HUES6 (cell line): ENCODE measurements around the gene WHRN.

Experiments
- H3K27ac ChIP-seq: 2 replicates; pipeline ENCODE4 v1.7.0; 2013; ENCODE audit warnings: low read depth, mild to moderate bottlenecking, low read length, inconsistent platforms
- H3K27me3 ChIP-seq: 2 replicates; pipeline ENCODE4 v1.6.1; 2013; ENCODE audit warnings: low read length; ENCODE audit not compliant: control insufficient read depth, insufficient read depth
- H3K36me3 ChIP-seq: 2 replicates; pipeline ENCODE4 v1.6.1; 2013; ENCODE audit warnings: low read length; ENCODE audit not compliant: control insufficient read depth, insufficient read depth
- H3K4me1 ChIP-seq: 2 replicates; pipeline ENCODE4 v1.6.1; 2013; ENCODE audit warnings: low read length; ENCODE audit not compliant: control insufficient read depth, insufficient read depth
- H3K4me3 ChIP-seq: 2 replicates; pipeline ENCODE4 v1.5.1; 2013; ENCODE audit warnings: low read depth, low read length
- H3K9ac ChIP-seq: one replicate; pipeline ENCODE4 v1.6.1; 2013; ENCODE audit warnings: mild to moderate bottlenecking, low read length
- H3K9me3 ChIP-seq: 2 replicates; pipeline ENCODE4 v1.6.1; 2013; ENCODE audit warnings: low read depth, low read length; ENCODE audit not compliant: control insufficient read depth, insufficient read depth

The WHRN gene

GRCh38 chr9:114505187-114506081 lies at the start of gene WHRN:
Gene WHRN (minus strand): TSS chr9:114505473. CDS start chr9:114504801, 672 bp downstream.
- Histone ChIP-seq H3K4me1 (peaks cover 41% of the 10 kb centered on the region), H3K9ac (peak within 1 kb of the TSS; percentile 59), H3K27ac (no peak within 1 kb of the TSS), H3K36me3 (no peaks in the 10 kb centered on the region), H3K9me3 (no peaks in the 10 kb centered on the region), H3K27me3 (peaks cover 23% of the 10 kb centered on the region), H3K4me3 (peak within 1 kb of the TSS; percentile 67)

GRCh38 chr9:114553202-114553601 lies 47.9 kb upstream of the WHRN start:
- Histone ChIP-seq H3K9ac (no peak overlapping the region), H3K4me1 (peaks cover 2% of the 10 kb centered on the region; the same call in 1 of the 2 replicates), H3K36me3 (no peaks in the 10 kb centered on the region), H3K4me3 (no peak overlapping the region), H3K27me3 (no peaks in the 10 kb centered on the region), H3K9me3 (0 out of 2 replicates have a peak, but pooled peaks cover 6% of the 10 kb centered on the region), H3K27ac (no peak overlapping the region)

- Histone ChIP-seq H3K36me3 (no peaks in the 10 kb centered on the region), H3K4me3 (no peak overlapping the region)
Measured at GRCh38 chr9:114552706-114553105, 47.4 kb upstream of the WHRN start.

GRCh38 chr9:114551750-114552685 lies 46.7 kb upstream of the WHRN start:
- no peak overlapping the region for H3K4me3 ChIP-seq
- H3K27ac ChIP-seq = no peak overlapping the region
- H3K36me3 ChIP-seq = no peaks in the 10 kb centered on the region
- H3K27me3 ChIP-seq = no peaks in the 10 kb centered on the region
- H3K9me3 ChIP-seq = 0 out of 2 replicates have a peak, but pooled peaks cover 6% of the 10 kb centered on the region
- no peak overlapping the region for H3K9ac ChIP-seq
- peaks cover 2% of the 10 kb centered on the region; the same call in 1 of the 2 replicates for H3K4me1 ChIP-seq

More at GRCh38 chr9:114552706-114553105, 47.4 kb upstream of the WHRN start:
- no peak overlapping the region for H3K27ac ChIP-seq
- H3K9ac ChIP-seq = no peak overlapping the region
- H3K9me3 ChIP-seq = 0 out of 2 replicates have a peak, but pooled peaks cover 6% of the 10 kb centered on the region
- peaks cover 2% of the 10 kb centered on the region; the same call in 1 of the 2 replicates for H3K4me1 ChIP-seq
- no peaks in the 10 kb centered on the region for H3K27me3 ChIP-seq

GRCh38 chr9:114549697-114550330 lies 44.5 kb upstream of the WHRN start:
- Histone ChIP-seq H3K27ac (no peak overlapping the region), H3K4me1 (peaks cover 2% of the 10 kb centered on the region; the same call in 1 of the 2 replicates), H3K27me3 (no peaks in the 10 kb centered on the region), H3K9me3 (no peaks in the 10 kb centered on the region), H3K9ac (no peak overlapping the region), H3K36me3 (no peaks in the 10 kb centered on the region), H3K4me3 (no peak overlapping the region)

- no peak overlapping the region for H3K27ac ChIP-seq
- H3K36me3 ChIP-seq = no peaks in the 10 kb centered on the region
- H3K9ac ChIP-seq = no peak overlapping the region
- H3K9me3 ChIP-seq = no peaks in the 10 kb centered on the region
- H3K4me3 ChIP-seq = no peak overlapping the region
- no peaks in the 10 kb centered on the region; the same call in 1 of the 2 replicates for H3K4me1 ChIP-seq
- no peaks in the 10 kb centered on the region for H3K27me3 ChIP-seq
Measured at GRCh38 chr9:114546851-114547250, 41.6 kb upstream of the WHRN start.

GRCh38 chr9:114545055-114545454 lies 39.8 kb upstream of the WHRN start:
- H3K27me3 ChIP-seq = no peaks in the 10 kb centered on the region
- H3K9ac ChIP-seq = no peak overlapping the region
- H3K4me1 ChIP-seq = no peaks in the 10 kb centered on the region
- H3K27ac ChIP-seq = no peak overlapping the region
- no peaks in the 10 kb centered on the region for H3K36me3 ChIP-seq
- no peaks in the 10 kb centered on the region for H3K9me3 ChIP-seq
- no peak overlapping the region for H3K4me3 ChIP-seq

- no peaks in the 10 kb centered on the region for H3K27me3 ChIP-seq
- no peaks in the 10 kb centered on the region for H3K9me3 ChIP-seq
- no peaks in the 10 kb centered on the region for H3K36me3 ChIP-seq
- peaks cover 5% of the 10 kb centered on the region; the same call in 1 of the 2 replicates for H3K4me1 ChIP-seq
- H3K9ac ChIP-seq = no peak overlapping the region
- H3K4me3 ChIP-seq = no peak overlapping the region
- no peak overlapping the region for H3K27ac ChIP-seq
Measured at GRCh38 chr9:114539701-114540380, 34.6 kb upstream of the WHRN start.

- H3K4me3 ChIP-seq = no peak overlapping the region
- H3K9me3 ChIP-seq = 0 out of 2 replicates have a peak, but pooled peaks cover 2% of the 10 kb centered on the region
- no peaks in the 10 kb centered on the region for H3K27me3 ChIP-seq
- no peak overlapping the region for H3K9ac ChIP-seq
- H3K27ac ChIP-seq = no peak overlapping the region
- peaks cover 5% of the 10 kb centered on the region; the same call in 1 of the 2 replicates for H3K4me1 ChIP-seq
- H3K36me3 ChIP-seq = no peaks in the 10 kb centered on the region
Measured at GRCh38 chr9:114538241-114538640, 33.0 kb upstream of the WHRN start.
